Suprapubic skin (tissue), 4 donors: ENCODE measurements around the gene PRDM12. TPM values are rescaled to one million over a fixed set of nuclear protein-coding genes. Genes with fewer than 3 reads are reported as not detected.
A peak's percentile ranks its signal among the peaks of the same experiment; 100 is the strongest.

Experiments used
- DNase-seq, 2 donors: peaks; one replicate each; pipeline ENCODE4 v3.0.0-alpha.2; 2019; ENCODE audit warnings: low spot score in 2 of 2
- H3K27ac ChIP-seq: fragments of 200-600 bp; sonication (generic); one replicate; pipeline ENCODE4 v1.5.1; 2019
- H3K27me3 ChIP-seq: fragments of 200-600 bp; sonication (generic); one replicate; pipeline ENCODE4 v1.5.1; 2019
- H3K36me3 ChIP-seq: fragments of 200-600 bp; sonication (generic); one replicate; pipeline ENCODE4 v1.5.1; 2019
- H3K4me1 ChIP-seq: fragments of 200-600 bp; sonication (generic); one replicate; pipeline ENCODE4 v1.5.1; 2019
- H3K4me3 ChIP-seq: fragments of 200-600 bp; sonication (generic); one replicate; pipeline ENCODE4 v1.5.1; 2019; ENCODE audit warnings: mild to moderate bottlenecking
- H3K9me3 ChIP-seq: fragments of 200-600 bp; sonication (generic); one replicate; pipeline ENCODE4 v1.5.1; 2019
- EP300 ChIP-seq: sonication (generic); formaldehyde crosslinking; IDR thresholded peaks from one replicate; pipeline ENCODE4 v1.6.1; 2017; ENCODE audit warnings: antibody characterized with exemption
- POLR2A ChIP-seq, 2 donors: fragments of 450-650 bp; IDR thresholded peaks; one replicate each; pipeline ENCODE4 v1.6.1; 2017; ENCODE audit warnings: antibody characterized with exemption in 2 of 2, mild to moderate bottlenecking in 2 of 2, moderate library complexity in 2 of 2
- POLR2AphosphoS5 ChIP-seq, 3 donors: sonication (generic); formaldehyde crosslinking; IDR thresholded peaks; one replicate each; pipeline ENCODE4 v1.6.1; 2017; ENCODE audit warnings: antibody characterized with exemption in 3 of 3
- WGBS: methylation state at CpG from one replicate; pipeline ENCODE4 v1.1.5; 2018; 5-methylcytosine and 5-hydroxymethylcytosine counted together
- total RNA-seq, 4 donors: library from RNA; depleted of rRNA; stranded (reverse); fragments of >200 nt; gene quantifications; one replicate each; pipeline ENCODE4 v1.1.0, GENCODE V29; 2016
- TF ChIP-seq, protein P1 (sequence below), 2 donors: fragments of 200-600 bp in 1 of 2; fragments of 450-650 bp in 1 of 2; sonication (generic) in 1 of 2; IDR thresholded peaks; one replicate each; pipeline ENCODE4 v1.5.1; 2016 to 2019; ENCODE audit warnings: antibody characterized with exemption in 2 of 2, mild to moderate bottlenecking in 1 of 2, moderate library complexity in 1 of 2

Gene PRDM12
- total RNA-seq, 4 donors from 2014 or later, result not detected

DNA sequence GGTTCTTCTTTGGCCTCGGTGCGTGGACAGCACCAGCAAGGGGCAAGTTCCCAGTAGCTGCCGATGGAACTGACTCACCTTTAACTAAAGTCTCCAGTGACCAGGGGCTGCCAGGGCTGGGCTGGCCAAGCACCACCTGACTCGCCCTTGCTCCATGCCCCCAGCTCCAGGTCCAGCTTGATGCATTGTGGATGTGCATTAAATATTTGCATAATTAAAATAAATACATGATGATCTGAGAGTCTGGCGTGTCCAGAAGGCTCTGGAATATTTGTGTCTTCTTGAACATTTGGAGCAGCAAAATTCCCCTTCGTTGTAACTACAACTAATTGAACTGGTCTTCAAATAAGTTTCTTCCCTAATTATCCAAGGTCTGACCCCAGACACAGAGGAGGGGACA is 9.5 kb upstream of the PRDM12 start:
- Histone ChIP-seq H3K4me3 (no peak overlapping the region), H3K36me3 (no peaks in the 10 kb centered on the region), H3K9me3 (no peaks in the 10 kb centered on the region), H3K4me1 (peaks cover 7% of the 10 kb centered on the region), H3K27me3 (peaks cover 74% of the 10 kb centered on the region), H3K27ac (no peak overlapping the region)
- DNase-seq, result no peak
- no peak for TF ChIP-seq EP300
- TF ChIP-seq, protein P1, sequence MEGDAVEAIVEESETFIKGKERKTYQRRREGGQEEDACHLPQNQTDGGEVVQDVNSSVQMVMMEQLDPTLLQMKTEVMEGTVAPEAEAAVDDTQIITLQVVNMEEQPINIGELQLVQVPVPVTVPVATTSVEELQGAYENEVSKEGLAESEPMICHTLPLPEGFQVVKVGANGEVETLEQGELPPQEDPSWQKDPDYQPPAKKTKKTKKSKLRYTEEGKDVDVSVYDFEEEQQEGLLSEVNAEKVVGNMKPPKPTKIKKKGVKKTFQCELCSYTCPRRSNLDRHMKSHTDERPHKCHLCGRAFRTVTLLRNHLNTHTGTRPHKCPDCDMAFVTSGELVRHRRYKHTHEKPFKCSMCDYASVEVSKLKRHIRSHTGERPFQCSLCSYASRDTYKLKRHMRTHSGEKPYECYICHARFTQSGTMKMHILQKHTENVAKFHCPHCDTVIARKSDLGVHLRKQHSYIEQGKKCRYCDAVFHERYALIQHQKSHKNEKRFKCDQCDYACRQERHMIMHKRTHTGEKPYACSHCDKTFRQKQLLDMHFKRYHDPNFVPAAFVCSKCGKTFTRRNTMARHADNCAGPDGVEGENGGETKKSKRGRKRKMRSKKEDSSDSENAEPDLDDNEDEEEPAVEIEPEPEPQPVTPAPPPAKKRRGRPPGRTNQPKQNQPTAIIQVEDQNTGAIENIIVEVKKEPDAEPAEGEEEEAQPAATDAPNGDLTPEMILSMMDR (IDR thresholded peaks at IDR 0.05), result no peak
- 80% methylated on average over 6 of the region's 6 CpGs for WGBS

DNA sequence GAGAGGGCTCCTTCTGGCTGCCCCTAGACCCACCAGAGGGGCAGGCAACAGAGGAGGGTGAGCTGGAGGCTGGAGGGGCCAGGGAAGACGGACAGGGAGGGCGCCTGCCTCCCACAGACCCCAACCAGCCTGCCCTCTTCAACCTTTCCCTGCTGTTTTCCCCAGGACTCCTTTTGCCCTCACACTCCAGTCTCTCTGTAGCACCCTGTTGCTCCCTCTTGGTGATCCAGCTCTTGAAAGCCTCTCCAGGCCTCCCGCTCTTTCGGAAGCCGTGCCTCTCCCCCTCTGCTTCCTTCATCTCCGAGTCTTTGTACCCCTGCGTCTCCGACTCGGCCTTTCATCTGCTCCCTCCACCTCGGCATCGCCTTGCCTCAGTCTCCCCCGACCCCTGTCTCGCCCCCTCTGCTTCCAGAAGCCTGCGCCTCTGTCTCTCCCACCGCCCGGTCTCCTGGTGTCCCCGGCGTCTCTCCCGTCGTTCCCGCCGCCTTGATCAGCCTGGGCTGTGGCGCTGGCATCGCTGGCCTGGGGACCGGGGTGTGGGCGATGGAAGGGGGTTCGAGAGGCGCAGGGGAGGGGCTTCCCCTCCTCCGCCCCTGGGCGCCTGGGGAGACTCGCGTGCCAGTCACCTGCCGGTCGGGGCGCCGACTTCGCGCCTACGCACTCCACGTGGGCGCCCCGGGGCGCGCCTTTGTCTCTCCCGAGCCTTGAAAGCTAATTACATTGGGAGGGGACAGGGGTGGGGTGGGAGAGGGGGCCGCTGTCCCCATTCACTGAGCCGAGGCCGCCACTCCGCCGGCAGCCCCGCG is 5.3 kb upstream of the PRDM12 start:
- DNase-seq, result no peak
- TF ChIP-seq POLR2AphosphoS5 (IDR thresholded peaks at IDR 0.05), result no peak
- no peak for TF ChIP-seq POLR2A (IDR thresholded peaks at IDR 0.05)
- TF ChIP-seq, protein P1 (IDR thresholded peaks at IDR 0.05), result no peak
- TF ChIP-seq EP300, result no peak
- Histone ChIP-seq H3K9me3 (no peaks in the 10 kb centered on the region), H3K27me3 (peaks cover 95% of the 10 kb centered on the region), H3K4me3 (no peak overlapping the region), H3K4me1 (peaks cover 47% of the 10 kb centered on the region), H3K27ac (no peak overlapping the region), H3K36me3 (no peaks in the 10 kb centered on the region)
- WGBS, result 17% methylated on average over 40 of the region's 52 CpGs

DNA sequence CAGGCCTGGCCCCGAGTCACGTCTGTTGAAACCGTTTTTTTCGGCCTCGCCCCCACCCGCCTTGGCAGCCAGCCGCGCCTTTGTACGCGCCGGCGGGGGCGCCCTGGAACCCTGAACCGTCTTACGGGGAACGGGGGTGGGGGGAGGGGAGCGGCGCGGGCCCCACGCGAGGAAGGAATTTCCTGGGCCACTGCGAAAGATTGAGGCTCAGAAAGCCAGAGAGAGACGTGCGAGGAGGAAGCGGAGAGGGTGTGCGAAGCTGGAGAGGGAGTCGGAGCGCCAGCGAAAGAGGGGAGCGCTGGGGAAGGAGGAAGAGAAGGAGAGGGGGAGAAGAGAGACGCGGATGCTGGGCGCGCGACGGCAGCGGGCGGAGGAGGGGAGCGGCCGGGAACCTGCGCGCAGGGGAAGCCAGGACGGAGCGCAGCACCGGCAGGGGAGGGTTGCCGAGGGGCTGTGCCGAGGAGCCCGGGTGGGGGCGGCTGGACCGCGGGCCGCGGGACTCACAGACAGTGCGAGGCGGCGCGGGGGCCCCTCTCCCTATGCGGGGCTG is 4.6 kb upstream of the PRDM12 start:
- H3K4me1 ChIP-seq, result peaks cover 53% of the 10 kb centered on the region

DNA sequence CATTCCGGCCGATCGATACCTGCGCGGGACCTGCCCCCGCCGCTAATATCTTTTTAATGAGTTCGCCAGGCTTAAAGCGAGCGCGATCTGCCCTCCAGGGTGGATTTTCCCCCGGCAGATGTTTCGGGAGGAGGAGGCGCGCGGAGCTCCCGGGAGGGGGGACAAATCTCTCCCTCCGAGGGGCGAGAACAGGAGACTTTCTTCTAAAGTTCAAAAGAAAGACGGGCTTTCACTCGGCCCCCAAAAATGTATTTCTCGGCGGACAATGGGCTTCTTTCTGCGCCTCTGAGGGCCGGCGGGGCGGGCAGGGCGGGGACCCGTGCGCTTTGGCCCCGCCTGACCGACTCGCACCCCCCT is 4.1 kb upstream of the PRDM12 start:
- WGBS, result 1% methylated on average over 23 of the region's 33 CpGs
- TF ChIP-seq POLR2AphosphoS5 (IDR thresholded peaks at IDR 0.05), result no peak
- TF ChIP-seq POLR2A (IDR thresholded peaks at IDR 0.05), result no peak
- TF ChIP-seq, protein P1 (IDR thresholded peaks at IDR 0.05), result no peak
- no peak for TF ChIP-seq EP300
- Histone ChIP-seq H3K36me3 (no peaks in the 10 kb centered on the region), H3K4me3 (peak overlapping the region; percentile 48), H3K27ac (no peak overlapping the region), H3K27me3 (peaks cover 99% of the 10 kb centered on the region), H3K9me3 (no peaks in the 10 kb centered on the region), H3K4me1 (peaks cover 59% of the 10 kb centered on the region)
- DNase-seq, result no peak

More for the DNA sequence above, 4.6 kb upstream of the PRDM12 start:
- no peaks in the 10 kb centered on the region for H3K36me3 ChIP-seq
- H3K4me3 ChIP-seq, result peak overlapping the region; percentile 48
- no peaks in the 10 kb centered on the region for H3K9me3 ChIP-seq
- H3K27ac ChIP-seq, result no peak overlapping the region
- peaks cover 99% of the 10 kb centered on the region for H3K27me3 ChIP-seq
- 3% methylated on average over 45 of the region's 58 CpGs for WGBS
- no peak for DNase-seq
- TF ChIP-seq, protein P1 (IDR thresholded peaks at IDR 0.05), result no peak
- TF ChIP-seq EP300 (no peak), POLR2AphosphoS5 (IDR thresholded peaks at IDR 0.05) (no peak), POLR2A (IDR thresholded peaks at IDR 0.05) (no peak)

DNA sequence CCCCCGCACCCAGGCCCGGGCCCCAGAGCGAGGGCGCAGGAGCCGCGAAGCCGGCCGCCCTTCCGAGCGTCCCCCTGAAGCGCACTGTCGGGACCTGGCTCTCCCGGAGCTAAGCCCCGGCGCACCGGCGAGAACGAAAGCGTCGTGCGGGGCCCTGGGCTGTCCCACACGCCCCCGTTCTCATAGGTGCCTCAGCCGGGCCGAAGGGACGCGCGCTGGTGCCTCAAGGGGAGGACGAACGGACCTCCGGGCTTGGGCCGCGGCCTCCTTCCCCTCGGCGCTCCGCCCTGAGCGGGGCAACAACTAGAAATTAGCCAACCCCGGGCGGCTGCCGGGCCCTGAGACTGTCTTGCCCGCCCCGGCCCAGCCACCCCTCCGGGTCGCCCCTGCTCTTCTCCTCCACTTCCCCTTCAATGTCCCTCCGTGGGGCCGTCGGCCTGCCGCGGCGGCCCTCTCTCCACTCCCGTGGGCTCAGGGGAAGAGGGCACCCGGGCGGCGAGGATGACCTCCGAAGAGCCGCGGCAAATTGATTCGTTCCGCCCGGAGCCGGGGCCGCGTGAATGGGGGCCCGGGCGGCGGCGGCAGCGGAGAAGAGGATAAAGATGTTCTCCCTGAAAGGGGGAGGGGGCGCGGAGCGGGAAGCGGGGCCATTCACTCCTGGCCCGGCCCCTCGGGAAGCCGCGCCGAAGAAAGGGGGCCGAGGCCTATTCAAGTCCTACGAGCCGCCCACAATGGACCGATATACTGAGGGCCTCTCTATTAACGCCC is 3.5 kb upstream of the PRDM12 start:
- H3K4me1 ChIP-seq, result peaks cover 64% of the 10 kb centered on the region
- no peaks in the 10 kb centered on the region for H3K36me3 ChIP-seq
- H3K4me3 ChIP-seq, result peak overlapping the region; percentile 48
- TF ChIP-seq, protein P1 (IDR thresholded peaks at IDR 0.05), result no peak
- TF ChIP-seq POLR2A (IDR thresholded peaks at IDR 0.05) (no peak), EP300 (no peak), POLR2AphosphoS5 (IDR thresholded peaks at IDR 0.05) (no peak)
- whole genome bisulfite sequencing, result 0% methylated on average over 9 of the region's 82 CpGs
- no peaks in the 10 kb centered on the region for H3K9me3 ChIP-seq
- peaks cover 100% of the 10 kb centered on the region for H3K27me3 ChIP-seq
- no peak for DNase-seq
- H3K27ac ChIP-seq, result no peak overlapping the region
